Measurements from ENCODE around the gene AFF3.

Gene AFF3

GRCh38 chr2:99899058-99899855, 243.1 kb downstream of the AFF3 start:
- no peak for TF ChIP-seq CTCF (IDR thresholded peaks at IDR 0.05; ENCODE audit: borderline replicate concordance, control extremely low read depth, extremely low read depth, insufficient read depth, missing control alignments)
- in situ Hi-C loops (cut with MboI; ENCODE audit: low sequenced_read_pairs, unreplicated experiment): no loop called here
- DNase-seq (ENCODE audit: low spot score): no peak

GRCh38 chr2:99898336-99899048, 243.9 kb downstream of the AFF3 start:
- no peak for DNase-seq (ENCODE audit: low spot score)

DNA sequence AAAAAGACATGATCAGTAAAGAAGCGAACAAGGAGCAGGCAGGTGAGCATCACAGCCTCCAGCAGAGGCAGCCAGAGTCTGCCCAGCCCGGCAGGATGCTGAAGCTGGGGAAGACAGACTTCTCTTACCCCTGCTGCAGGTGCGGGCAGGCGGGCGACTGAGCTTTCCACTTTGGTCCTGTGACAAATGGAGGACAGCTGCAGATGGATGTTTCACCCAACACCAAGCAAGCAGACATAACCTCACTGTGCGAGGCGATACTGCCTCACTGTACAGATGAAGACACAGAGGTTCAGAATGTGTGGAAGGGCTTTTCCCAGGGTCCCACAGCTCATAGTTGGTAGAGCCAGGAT, 251.0 kb downstream of the AFF3 start:
- no peak for DNase-seq (ENCODE audit: low spot score)
- in situ Hi-C loops (cut with MboI; ENCODE audit: low sequenced_read_pairs, unreplicated experiment): no loop called here
- no peak for TF ChIP-seq CTCF (IDR thresholded peaks at IDR 0.05; ENCODE audit: borderline replicate concordance, control extremely low read depth, extremely low read depth, insufficient read depth, missing control alignments)

More at GRCh38 chr2:99898336-99899048, 243.9 kb downstream of the AFF3 start:
- in situ Hi-C loops (cut with MboI; ENCODE audit: low sequenced_read_pairs, unreplicated experiment): no loop called here
- TF ChIP-seq CTCF (IDR thresholded peaks at IDR 0.05; ENCODE audit: borderline replicate concordance, control extremely low read depth, extremely low read depth, insufficient read depth, missing control alignments): no peak

GRCh38 chr2:99890568-99891427, 251.6 kb downstream of the AFF3 start:
- in situ Hi-C loops (cut with MboI; ENCODE audit: low sequenced_read_pairs, unreplicated experiment): no loop called here
- no peak for DNase-seq (ENCODE audit: low spot score)
- TF ChIP-seq CTCF (IDR thresholded peaks at IDR 0.05; ENCODE audit: borderline replicate concordance, control extremely low read depth, extremely low read depth, insufficient read depth, missing control alignments): no peak

GRCh38 chr2:99888617-99889016, 253.8 kb downstream of the AFF3 start:
- TF ChIP-seq CTCF (IDR thresholded peaks at IDR 0.05; ENCODE audit: borderline replicate concordance, control extremely low read depth, extremely low read depth, insufficient read depth, missing control alignments): no peak
- in situ Hi-C loops (cut with MboI; ENCODE audit: low sequenced_read_pairs, unreplicated experiment): no loop called here
- no peak for DNase-seq (ENCODE audit: low spot score)

- in situ Hi-C loops (cut with MboI; ENCODE audit: low sequenced_read_pairs, unreplicated experiment): no loop called here
- no peak for TF ChIP-seq CTCF (IDR thresholded peaks at IDR 0.05; ENCODE audit: borderline replicate concordance, control extremely low read depth, extremely low read depth, insufficient read depth, missing control alignments)
- no peak for DNase-seq (ENCODE audit: low spot score)
Measured at GRCh38 chr2:99886418-99886817, 256.0 kb downstream of the AFF3 start.

Measured in GM13976 (cell line).